Breast epithelium (tissue), 3 donors: Measurements from ENCODE around the gene ZSWIM7.

Source experiments
- POLR2AphosphoS5 ChIP-seq, 3 donors: sonication (generic); formaldehyde crosslinking; IDR thresholded peaks; one replicate each; pipeline ENCODE4 v1.6.1; 2017; ENCODE audit warnings: antibody characterized with exemption in 3 of 3
- TF ChIP-seq, protein P1 (sequence below), 3 donors: fragments of 450-650 bp; IDR thresholded peaks; one replicate each; pipeline ENCODE4 v1.5.1; 2016 to 2017; ENCODE audit warnings: antibody characterized with exemption in 3 of 3, mild to moderate bottlenecking in 3 of 3, moderate library complexity in 3 of 3

DNA sequence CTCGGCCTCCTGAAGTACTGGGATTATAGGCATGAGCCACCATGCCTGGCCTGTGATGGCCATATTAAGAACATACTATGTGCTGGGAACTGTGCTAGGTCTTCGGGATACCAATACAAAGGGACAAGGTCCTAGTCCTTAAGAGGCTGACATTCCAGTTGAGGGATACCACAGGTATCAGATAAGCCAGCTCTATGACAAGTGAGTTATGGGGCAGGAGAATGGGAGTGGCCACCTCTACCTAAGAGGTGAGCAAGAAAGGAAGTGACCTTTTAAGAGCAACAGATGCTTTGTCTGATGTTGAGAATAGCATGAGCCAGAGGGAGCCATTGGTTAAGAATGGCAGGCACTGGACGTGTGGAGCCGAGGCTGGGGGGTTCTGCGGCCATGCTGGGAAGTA is 27.6 kb downstream of the ZSWIM7 start:
- TF ChIP-seq, protein P1, sequence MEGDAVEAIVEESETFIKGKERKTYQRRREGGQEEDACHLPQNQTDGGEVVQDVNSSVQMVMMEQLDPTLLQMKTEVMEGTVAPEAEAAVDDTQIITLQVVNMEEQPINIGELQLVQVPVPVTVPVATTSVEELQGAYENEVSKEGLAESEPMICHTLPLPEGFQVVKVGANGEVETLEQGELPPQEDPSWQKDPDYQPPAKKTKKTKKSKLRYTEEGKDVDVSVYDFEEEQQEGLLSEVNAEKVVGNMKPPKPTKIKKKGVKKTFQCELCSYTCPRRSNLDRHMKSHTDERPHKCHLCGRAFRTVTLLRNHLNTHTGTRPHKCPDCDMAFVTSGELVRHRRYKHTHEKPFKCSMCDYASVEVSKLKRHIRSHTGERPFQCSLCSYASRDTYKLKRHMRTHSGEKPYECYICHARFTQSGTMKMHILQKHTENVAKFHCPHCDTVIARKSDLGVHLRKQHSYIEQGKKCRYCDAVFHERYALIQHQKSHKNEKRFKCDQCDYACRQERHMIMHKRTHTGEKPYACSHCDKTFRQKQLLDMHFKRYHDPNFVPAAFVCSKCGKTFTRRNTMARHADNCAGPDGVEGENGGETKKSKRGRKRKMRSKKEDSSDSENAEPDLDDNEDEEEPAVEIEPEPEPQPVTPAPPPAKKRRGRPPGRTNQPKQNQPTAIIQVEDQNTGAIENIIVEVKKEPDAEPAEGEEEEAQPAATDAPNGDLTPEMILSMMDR (IDR thresholded peaks at IDR 0.05): no peak
- TF ChIP-seq POLR2AphosphoS5 (IDR thresholded peaks at IDR 0.05): no peak
